GM19043 (cell line): ENCODE data around the gene CKB.
A peak's percentile ranks its signal among the peaks of the same experiment; 100 is the strongest.
"Not testable (repeated sequence)": the region's sequence is repeated elsewhere in the genome, so short reads cannot be mapped to it uniquely, and the experiment has no call there.

Experiments
- ATAC-seq: cut with Tn5 transposase; IDR thresholded peaks from one replicate; pipeline ENCODE4 v1.9.1; 2021; ENCODE audit warnings: low read depth; ENCODE audit not compliant: unreplicated experiment

The CKB gene

GRCh38 chr14:103528146-103528586 lies 5.5 kb upstream of the CKB start:
- no peak for ATAC-seq

GRCh38 chr14:103527408-103528145 lies 4.9 kb upstream of the CKB start:
- peak; percentile 77 for ATAC-seq

DNA sequence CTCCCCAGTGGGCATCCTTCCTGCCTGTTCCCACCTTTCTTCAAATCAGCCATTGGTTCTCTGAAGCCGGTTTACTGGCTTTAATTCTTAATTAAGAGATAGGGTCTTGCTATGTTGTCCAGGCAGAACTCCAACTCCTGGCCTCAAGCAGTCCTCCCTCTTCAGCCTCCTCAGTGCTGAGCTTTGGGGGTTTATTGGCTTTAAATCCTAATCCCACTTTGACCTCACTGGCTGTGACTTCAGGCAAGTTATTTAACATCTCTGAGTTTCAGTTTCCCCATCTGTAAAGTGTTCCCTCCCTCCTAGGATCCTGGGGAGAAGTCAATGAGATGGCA lies 4.3 kb upstream of the CKB start:
- ATAC-seq = no peak

DNA sequence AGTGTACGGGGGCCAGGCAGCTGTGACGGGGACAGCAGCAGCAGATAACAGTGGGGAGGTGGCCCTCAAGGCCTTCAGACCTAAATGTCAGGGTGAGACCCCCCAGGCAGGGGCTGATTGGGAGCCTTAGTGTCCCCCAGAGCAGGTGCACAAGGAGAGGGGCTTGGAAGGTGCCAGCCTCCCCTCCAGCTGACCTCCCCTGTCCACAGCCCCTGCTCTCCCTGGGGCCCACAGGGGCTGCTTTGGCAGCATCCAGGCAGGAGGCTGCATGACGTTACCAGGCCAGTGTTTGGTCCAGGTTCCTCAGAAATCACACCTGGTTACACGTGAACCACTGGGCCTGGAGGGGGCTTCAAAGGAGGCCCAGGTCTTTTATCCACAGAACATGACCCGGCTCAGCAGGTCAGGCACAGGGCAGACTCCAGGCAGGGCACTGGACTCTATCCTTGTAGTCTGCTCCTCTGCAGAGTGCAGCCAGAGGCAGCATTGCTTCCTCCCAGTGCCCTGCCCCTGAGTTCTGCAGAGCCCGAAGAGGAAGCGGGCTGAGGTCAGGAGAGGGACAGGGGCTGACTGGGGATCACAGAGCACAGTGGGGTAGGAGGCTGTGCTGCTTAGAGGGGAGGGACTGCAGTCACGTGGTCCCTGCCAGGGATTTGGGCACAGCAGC lies 3.8 kb upstream of the CKB start:
- no peak for ATAC-seq

- not testable (repeated sequence) for ATAC-seq
Measured at GRCh38 chr14:103525430-103526246, 3.0 kb upstream of the CKB start.

- no peak for ATAC-seq
Measured at GRCh38 chr14:103524002-103524935, 1.6 kb upstream of the CKB start.

- ATAC-seq = no peak
Measured at GRCh38 chr14:103523575-103523954, 935 bp upstream of the CKB start.

DNA sequence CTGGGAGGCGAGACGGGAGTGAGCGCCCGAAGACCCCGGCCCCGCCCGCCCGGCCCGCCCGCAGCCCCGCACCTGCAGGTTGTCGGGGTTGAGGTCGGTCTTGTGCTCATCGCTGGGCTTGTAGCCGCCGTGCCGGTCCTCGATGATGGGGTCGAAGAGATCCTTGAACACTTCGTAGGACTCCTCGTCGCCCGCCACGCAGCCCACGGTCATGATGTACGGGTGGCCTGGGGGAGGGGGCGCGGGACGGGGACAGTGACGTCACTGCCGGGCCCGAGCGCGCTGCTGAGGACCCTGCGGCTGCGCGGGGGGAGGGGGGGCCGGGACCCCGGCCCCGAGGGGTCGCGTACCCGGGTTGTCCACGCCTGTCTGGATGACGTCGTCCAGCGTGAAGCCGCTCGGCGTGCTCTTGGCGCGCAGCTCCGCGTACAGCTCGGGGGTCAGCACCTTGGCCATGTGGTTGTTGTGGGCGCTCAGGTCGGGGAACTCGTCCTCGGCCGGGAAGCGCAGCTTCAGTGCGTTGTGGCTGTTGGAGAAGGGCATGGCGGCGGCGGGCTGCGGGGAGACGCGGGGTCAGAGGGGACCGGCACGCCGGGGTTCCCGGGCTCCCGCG lies 573 bp downstream of the CKB start:
- ATAC-seq = no peak

DNA sequence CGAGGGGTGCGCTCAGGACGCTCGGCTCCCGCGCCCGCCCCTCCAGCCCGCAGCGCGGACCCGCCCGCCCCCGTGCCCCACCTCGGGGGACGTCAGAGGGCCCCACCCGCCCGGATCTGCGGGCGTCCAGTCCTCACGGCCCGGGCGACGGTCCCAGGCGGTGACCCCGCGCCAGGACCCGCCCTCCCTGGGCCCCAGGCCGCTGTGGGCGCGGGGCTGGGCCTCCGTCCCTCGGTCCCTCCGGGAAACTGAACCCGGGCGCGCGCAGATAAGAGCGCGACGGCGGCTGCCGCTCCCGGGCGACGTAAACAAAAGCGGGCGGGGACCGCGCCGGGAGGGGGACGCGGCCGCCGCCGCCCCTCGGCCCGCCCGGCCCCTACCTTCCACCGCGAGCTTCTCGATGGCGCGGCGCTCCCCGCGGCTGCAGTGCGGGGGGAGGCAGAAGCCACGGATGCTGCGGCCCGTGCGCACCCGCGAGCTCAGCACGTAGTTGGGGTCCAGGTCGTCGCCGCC lies 1.1 kb downstream of the CKB start:
- ATAC-seq = no peak

DNA sequence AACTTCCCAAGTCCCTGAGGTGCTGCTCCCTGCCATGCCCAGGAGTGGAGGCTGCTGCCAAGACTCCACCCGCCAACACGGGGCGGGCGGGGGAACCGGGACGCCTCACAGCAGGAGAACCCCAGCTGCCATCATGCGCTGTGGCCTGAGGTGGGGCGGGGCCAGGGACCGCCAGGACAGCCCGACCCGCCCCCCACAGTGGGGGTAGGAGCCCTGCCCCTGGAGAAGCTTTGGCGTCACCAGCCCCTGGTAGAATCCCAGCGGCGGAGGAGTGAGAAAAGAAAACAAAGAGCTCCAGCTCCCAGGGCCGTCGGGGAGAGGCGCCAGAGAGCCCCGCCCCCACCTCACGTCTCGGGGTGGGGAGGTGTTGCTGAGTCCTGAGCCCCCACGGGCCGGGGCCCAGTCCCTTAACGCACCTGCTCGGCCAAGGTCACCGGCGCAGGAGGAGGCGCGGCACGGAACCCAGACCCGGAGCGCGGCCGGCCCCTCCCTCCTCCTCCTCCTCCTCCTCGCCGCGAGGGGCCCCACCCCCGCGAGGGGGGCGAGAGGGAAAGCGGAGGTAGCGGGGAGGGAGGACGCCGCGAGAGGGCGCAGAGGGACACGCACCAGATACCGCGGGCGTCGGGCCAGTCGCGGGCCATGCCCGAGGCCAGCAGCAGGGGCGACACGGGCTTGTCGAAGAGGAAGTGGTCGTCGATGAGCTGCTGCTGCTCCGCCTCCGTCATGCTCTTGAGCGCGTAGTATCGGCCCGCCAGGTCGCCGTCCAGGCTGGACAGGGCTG lies 1.8 kb downstream of the CKB start:
- no peak for ATAC-seq

GRCh38 chr14:103520269-103520656 lies 2.4 kb downstream of the CKB start:
- ATAC-seq = no peak

DNA sequence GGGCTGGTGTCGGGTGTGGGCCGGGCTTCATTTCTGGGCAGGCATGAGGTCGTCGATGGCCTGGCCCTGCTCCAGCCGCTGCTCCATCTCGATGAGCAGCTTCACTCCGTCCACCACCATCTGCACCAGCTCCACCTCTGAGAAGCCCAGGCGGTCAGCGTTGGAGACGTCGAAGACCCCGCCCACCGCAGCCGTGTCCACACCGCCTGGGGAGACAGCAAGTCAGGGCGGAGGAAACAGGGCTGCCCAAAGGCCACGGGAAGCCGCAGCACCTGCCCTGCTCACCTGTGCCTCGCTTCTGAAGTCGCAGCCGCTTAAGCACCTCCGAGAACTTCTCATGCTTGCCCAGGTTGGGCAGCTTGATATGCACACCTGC lies 2.8 kb downstream of the CKB start:
- no peak for ATAC-seq

GRCh38 chr14:103519043-103519836 lies 3.4 kb downstream of the CKB start:
- ATAC-seq = no peak

- no peak for ATAC-seq
Measured at GRCh38 chr14:103518422-103519042, 4.1 kb downstream of the CKB start.

- ATAC-seq = no peak
Measured at GRCh38 chr14:103517721-103518421, 4.8 kb downstream of the CKB start.

- ATAC-seq = no peak
Measured at GRCh38 chr14:103517174-103517566, 5.5 kb downstream of the CKB start.

- ATAC-seq = no peak
Measured at GRCh38 chr14:103516426-103517173, 6.0 kb downstream of the CKB start.
